Subcutaneous adipose tissue (tissue), 4 donors: ENCODE data around the gene SPRR2A. TPM values are rescaled to one million over a fixed set of nuclear protein-coding genes. Genes with fewer than 3 reads are reported as not detected.

Source experiments
- CTCF ChIP-seq: fragments of 450-650 bp; IDR thresholded peaks from one replicate; pipeline ENCODE4 v1.5.1; 2016; ENCODE audit warnings: low read depth, mild to moderate bottlenecking, control low read depth, antibody characterized with exemption, moderate library complexity
- total RNA-seq, 4 donors: library from RNA; depleted of rRNA; stranded (reverse); fragments of >200 nt; gene quantifications; one replicate each; pipeline ENCODE4 v1.1.0, GENCODE V29; 2016

Gene SPRR2A
- total RNA-seq, result not detected

GRCh38 chr1:153057375-153057774 lies at the start of gene SPRR2A:
Gene SPRR2A (minus strand): TSS chr1:153057512. CDS start chr1:153056735, 777 bp downstream.
- no peak for TF ChIP-seq CTCF

DNA sequence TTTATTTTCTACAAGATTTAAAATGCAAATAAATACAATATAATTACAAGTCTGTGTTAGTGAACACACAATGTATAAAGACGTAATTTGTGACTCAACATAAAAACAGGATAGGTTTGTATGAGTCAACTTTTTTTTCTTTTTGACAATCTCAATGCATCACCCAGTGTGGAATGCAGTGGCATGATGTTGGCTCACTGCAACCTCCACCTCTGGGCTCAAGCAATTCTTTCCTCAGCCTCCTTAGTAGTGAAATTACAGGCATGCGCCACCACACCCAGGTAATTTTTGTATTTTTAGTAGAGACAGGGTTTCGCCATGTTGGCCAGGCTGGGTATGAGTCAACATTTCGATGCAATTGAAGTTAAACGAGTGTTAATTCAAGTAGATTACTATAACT lies 42.9 kb upstream of the SPRR2A start:
- TF ChIP-seq CTCF, result no peak

GRCh38 chr1:153099461-153100045 lies 42.2 kb upstream of the SPRR2A start:
- no peak for TF ChIP-seq CTCF

- no peak for TF ChIP-seq CTCF
Measured at GRCh38 chr1:153095764-153096163, 38.5 kb upstream of the SPRR2A start.

GRCh38 chr1:153094426-153094825 lies 37.1 kb upstream of the SPRR2A start, which contains the start of gene SPRR2E:
Gene SPRR2E (minus strand): TSS chr1:153094526. CDS start chr1:153093751, 775 bp downstream.
- TF ChIP-seq CTCF, result no peak

DNA sequence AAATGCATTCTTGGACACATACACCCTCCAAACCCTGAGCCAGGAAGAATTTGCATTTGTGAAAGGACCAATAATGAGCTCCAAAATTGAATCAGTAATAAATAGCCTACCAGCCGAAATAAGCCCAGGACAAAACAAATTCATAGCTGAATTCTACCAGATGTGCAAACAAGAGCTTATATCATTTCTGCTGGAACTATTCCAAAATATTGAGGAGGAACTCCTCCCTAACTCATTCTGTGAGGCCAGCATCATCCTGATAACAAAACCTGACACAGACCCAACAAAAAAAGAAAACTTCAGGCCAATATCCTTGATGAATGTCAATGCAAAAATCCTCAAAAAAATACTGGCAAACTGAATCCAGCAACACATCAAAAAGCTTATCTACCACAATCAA lies 30.3 kb upstream of the SPRR2A start:
- no peak for TF ChIP-seq CTCF

DNA sequence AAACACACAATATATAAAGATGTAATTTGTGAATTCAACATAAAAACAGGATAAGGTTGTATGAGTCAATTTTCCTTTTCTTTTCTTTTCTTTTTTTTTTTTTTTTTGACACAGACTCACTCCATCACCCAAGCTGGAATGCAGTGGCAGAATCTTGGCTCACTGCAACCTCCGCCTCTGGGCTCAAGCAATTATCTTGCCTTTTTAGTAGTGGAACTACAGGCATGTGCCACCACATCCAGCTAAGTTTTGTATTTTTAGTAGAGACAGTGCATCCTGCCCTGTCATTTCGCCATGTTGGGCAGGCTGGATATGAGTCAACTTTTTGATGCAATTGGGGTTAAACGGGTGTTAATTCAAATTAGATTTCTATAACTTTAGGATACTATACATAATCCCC lies 24.4 kb upstream of the SPRR2A start:
- TF ChIP-seq CTCF, result no peak
